HG02943 (cell line): ENCODE data around the gene SDC4.
"Not testable (repeated sequence)": the region's sequence is repeated elsewhere in the genome, so short reads cannot be mapped to it uniquely, and the experiment has no call there.

ENCODE experiments used
- ATAC-seq: cut with Tn5 transposase; IDR thresholded peaks from one replicate; pipeline ENCODE4 v1.9.1; 2021; ENCODE audit warnings: mild to moderate bottlenecking, low read depth, moderate library complexity; ENCODE audit not compliant: unreplicated experiment

SDC4 gene

GRCh38 chr20:45365444-45365970 is 17.3 kb upstream of the SDC4 start:
- ATAC-seq = no peak

GRCh38 chr20:45363611-45364492 is 15.6 kb upstream of the SDC4 start:
- no peak for ATAC-seq

- ATAC-seq = peak; percentile 86
These were observed 14.8 kb upstream of the SDC4 start, which contains the start of gene SYS1 for GRCh38 chr20:45362804-45363610. TSS of gene SYS1 (plus strand) at chr20:45363156. CDS start at chr20:45363532, 376 bp downstream.

DNA sequence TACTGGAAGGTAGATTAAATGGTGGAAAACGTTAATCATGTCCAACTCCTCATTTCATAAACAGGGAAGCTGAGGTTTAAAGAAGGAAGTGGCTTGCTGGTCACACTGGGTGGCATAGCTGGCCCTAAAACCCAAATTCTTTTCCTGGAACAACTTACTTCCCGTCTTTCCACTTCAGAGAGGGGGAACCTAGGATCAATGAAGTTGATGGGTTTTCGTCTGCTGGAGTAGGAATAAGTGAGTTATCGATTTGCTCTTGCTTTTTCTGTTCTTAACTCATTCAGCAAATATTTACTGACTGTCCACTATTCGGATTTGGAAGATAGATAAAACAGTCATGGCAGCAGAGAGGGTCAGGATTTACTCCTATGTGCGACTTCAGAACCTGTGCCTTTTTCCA is 13.6 kb upstream of the SDC4 start:
- ATAC-seq = no peak

- no peak for ATAC-seq
These were observed 11.4 kb upstream of the SDC4 start for GRCh38 chr20:45359406-45360148.

GRCh38 chr20:45359069-45359405 is 10.8 kb upstream of the SDC4 start:
- no peak for ATAC-seq

DNA sequence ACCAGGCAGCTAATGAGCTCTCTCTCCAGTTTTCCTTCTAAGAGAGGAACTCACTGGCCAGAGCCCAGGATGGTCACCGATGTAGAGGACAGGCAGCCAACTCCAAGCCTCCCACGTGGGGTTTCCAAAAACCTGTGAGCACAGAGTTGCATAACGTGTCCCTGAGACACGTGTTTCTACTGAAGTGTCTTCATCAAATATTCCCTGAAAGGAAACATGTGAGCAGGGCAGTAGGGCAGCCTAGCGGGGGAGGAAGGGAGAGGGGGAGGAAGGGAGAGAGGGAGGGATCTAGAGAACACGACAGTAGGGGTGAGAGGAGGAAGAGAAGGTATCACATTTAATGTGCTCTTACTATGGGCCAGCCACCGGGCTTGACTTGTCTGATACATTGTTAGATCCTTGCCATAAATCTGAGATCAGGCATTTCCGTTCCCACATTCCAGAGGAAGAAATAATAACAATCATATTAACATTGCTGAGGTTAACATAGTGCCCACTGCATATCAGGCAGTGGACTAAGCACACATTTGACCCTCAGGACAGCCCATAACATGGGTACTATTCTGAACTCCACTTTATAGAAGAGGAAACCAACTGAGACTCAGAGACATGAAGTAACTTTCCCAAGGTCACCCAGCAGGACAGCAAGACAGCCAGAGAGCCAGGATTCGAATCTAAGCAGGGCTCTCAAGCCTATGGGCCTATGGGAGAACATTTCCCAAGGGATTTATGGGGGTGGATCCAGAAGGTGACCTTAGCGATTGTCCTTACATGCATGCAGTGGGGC is 10.3 kb upstream of the SDC4 start:
- ATAC-seq = no peak

GRCh38 chr20:45355209-45356084 is 7.2 kb upstream of the SDC4 start:
- no peak for ATAC-seq

- ATAC-seq = no peak
These were observed 6.4 kb upstream of the SDC4 start for GRCh38 chr20:45354423-45355208.

DNA sequence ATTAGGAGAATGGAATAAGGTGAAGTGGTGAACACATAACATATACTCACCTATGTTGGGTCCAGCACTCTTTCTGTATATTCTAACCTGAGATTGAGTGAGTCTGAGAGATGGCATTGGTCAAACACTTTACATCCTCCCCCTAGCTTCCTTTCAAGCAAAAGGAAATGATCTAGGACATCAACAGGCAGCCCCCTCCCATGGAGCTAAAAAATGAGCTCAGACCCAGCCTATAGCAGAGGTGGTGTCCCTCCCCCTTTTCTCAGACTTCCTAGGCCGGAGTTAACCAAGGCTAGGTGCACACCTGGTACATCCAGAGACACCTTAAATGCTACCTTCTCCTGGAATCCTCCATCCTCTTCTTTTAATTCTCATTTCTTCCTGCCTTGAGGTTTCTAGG is 5.5 kb upstream of the SDC4 start:
- ATAC-seq = no peak

DNA sequence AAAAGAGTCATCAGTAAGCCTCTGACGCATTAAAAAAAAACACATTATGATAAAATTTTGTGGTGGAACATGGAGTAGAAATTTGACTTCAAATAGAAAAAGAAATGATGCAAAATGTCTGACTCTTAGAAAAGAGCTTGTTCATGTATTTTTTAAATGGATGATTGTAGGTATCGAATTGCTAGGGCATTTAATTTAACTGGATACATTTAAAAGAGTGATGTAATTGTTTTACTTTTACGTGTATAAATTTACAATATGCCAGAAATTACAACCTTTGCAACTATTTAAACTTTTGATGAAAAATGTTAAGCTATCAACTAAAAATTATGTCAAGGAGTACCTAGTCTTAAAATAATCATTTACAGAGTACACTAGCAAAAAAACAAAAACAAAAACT is 4.5 kb upstream of the SDC4 start:
- no peak for ATAC-seq

- ATAC-seq = not testable (repeated sequence)
These were observed 2.6 kb upstream of the SDC4 start for GRCh38 chr20:45350795-45351194.

DNA sequence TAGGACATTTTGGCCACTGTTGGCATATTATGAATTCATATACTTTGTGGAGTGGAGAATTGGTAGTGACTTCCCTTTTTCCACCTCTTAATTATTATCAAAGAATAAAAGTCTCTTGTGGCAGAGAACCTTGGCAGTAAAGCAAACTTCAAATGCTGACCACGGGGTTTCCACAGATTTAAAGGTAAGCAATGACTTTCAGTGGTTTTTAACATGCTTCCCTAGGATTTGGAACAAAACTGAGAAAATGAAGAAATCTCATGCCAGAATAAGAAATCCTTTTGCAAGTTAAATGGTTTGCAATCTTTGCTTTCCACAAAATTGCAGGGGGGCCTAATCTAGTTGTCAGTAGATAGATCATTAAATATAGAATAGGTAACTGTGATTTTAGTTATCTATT is 2.0 kb upstream of the SDC4 start:
- no peak for ATAC-seq

DNA sequence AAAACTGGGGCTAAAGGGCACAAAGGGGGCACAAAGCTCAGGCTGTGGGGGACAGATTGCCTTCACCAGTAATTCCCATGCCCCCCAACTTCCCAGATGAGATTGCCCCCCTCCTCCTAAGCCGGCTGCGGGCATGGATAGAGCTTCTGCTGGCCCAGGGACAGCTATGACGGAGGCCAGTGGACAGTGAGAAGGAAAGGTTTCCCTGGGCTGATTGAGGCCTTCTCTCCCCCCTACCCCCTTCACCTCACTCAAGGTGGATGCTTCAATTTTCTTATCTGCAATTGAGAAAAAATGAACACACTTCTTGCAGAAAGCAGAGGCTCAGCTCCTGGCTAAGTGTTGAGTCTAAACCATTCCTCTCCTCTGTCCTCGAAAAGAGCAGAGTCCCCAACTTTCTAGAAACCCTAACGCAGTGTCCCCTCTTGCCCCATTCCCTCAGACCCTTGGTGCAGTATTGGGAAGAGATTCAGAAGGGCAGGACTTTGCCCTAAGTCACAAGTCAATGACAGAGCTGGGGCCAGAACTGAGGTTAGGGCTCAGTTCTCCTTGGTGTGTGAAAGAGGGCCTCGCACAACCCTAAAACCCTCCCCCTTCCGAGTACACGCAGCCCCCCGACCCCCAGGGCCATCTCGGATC is 808 bp downstream of the SDC4 start:
- no peak for ATAC-seq

DNA sequence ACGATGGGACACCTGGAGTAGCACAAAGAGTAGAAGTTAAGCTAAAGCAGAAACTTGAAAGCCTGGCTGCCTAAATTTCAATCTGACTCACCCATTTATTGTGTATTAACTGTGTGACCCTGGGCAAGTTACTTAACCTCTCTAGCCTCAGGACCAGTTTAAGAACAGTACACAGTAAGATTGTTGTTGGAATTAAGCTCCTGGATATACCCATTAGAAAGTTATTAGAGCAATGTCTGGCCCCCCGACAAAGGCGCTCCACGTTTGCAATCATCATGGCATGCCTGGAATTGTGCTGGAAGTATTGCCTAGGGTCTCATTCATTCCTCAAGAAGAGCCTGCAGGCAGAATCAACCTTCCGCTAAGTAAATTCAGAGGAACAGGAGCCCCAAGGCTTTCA is 1.4 kb downstream of the SDC4 start:
- no peak for ATAC-seq

DNA sequence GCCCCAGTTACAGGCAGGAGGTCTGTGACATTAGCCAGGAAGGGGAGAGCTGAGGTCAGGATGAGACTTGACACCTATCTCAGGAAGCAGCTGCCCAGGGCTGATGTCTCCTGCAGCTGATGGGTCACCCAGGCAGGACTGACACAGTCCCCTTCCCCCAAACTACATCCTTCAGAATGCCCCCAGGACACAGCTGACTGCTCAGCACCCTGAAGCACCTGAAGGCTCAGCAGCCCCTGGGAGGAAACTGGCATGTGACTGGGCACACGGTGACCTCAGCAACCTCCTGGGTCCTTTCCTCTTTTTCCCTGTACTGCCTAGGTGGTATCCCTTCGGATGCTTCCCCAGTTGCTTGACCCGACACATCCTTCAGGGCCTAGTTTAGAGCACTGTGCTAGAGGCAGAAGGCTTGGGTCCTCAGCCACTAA is 1.9 kb downstream of the SDC4 start:
- ATAC-seq = no peak

- ATAC-seq = no peak
These were observed 2.9 kb downstream of the SDC4 start for GRCh38 chr20:45345104-45345936.
